Caki2 (cell line): ENCODE results near the gene NXF2. TPM values are rescaled to one million over a fixed set of nuclear protein-coding genes. Genes with fewer than 3 reads are reported as not detected.
"Not testable (repeated sequence)": the region's sequence is repeated elsewhere in the genome, so short reads cannot be mapped to it uniquely, and the experiment has no call there.

Experiments used
- DNase-seq: peaks from one replicate; pipeline ENCODE4 v3.0.0-alpha.2; 2015; ENCODE audit warnings: low read depth
- in situ Hi-C: cut with HindIII; loops from 2 replicates; pipeline ENCODE4 v1.10.0; 2016; ENCODE audit warnings: low sequenced_read_pairs, low pct_unique_long_range_greater_than_20kb, mixed read lengths
- total RNA-seq: library from RNA; depleted of rRNA; stranded (reverse); fragments of >200 nt; shearing (Covaris generic); gene quantifications from 2 replicates; pipeline ENCODE4 v1.2.3, GENCODE V29; 2014; ENCODE audit warnings: low replicate concordance; rRNA removed

NXF2 gene, protein sequence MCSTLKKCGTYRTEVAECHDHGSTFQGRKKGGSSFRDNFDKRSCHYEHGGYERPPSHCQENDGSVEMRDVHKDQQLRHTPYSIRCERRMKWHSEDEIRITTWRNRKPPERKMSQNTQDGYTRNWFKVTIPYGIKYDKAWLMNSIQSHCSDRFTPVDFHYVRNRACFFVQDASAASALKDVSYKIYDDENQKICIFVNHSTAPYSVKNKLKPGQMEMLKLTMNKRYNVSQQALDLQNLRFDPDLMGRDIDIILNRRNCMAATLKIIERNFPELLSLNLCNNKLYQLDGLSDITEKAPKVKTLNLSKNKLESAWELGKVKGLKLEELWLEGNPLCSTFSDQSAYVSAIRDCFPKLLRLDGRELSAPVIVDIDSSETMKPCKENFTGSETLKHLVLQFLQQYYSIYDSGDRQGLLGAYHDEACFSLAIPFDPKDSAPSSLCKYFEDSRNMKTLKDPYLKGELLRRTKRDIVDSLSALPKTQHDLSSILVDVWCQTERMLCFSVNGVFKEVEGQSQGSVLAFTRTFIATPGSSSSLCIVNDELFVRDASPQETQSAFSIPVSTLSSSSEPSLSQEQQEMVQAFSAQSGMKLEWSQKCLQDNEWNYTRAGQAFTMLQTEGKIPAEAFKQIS
- total RNA-seq: not detected in 2 replicates

DNA sequence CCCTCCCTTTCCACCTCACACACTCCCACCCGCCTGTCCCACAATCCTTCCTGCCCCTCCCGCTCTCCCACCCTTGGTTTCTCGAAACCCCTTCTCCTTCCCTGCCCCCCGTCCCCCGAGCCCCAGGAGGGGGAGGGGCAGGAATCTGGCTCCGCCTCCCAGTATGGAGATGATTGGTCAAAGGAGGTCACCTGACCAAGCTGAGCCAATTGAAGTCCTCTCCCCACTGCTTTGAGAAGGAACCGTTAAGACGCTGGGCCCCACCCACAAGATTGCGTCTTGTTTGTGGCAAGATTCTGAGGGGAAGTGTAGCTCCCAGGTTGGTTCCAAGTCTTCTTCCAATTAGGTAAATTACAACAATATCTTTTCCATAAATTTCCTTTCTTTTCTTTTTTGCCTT, at the start of gene NXF2:
NXF2 (plus strand) TSS at position 275 of the 400 bp plus-strand sequence. CDS start 59,912 bp downstream, outside the sequence.
- not testable (repeated sequence) for DNase-seq

DNA sequence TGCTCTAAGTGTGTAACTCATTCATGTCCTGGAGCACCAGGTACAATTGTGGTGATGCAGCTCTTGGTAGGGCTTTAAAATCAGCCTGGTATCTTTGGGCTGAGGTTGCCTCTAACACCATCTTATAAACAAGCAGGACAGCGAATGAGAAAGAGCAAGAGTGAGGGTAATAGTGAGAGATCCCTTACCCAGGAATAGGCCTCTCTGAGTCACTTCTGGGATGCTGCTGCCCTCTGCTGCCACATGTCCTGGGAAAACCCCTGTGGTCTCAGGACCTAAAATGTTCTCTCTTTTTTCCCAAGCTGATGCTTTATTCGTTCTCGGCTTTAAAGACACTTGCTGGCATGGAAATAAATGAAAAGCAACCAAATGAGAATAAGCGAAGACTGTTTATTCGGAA, 39.0 kb upstream of the NXF2 start:
- DNase-seq, in situ Hi-C loops: not testable (repeated sequence)

More for the DNA sequence above, at the start of gene NXF2:
- in situ Hi-C loops: not testable (repeated sequence)

DNA sequence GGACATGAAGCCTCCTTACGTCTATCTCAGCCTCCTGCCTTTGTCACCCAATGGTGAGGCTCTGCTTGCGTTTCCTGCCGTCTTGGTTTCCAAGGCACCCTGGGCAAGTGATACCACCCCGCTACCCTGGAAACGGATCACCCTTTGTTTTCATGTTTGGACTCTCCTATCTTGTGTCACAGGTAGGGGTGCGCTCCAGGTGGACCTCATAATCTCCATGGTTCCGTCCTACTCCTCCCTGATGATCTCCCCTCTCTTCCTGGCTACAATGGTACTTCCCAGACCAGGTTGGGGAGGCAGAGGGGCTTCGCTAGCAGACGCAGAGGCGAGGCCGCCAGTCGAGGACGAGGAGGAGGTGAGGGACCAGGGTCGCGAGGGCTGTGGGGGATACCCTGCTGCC, 32.0 kb upstream of the NXF2 start, which contains the start of gene TCP11X1:
TCP11X1 (plus strand) TSS at position 316 of the 400 bp plus-strand sequence.
- in situ Hi-C loops, DNase-seq: not testable (repeated sequence)

DNA sequence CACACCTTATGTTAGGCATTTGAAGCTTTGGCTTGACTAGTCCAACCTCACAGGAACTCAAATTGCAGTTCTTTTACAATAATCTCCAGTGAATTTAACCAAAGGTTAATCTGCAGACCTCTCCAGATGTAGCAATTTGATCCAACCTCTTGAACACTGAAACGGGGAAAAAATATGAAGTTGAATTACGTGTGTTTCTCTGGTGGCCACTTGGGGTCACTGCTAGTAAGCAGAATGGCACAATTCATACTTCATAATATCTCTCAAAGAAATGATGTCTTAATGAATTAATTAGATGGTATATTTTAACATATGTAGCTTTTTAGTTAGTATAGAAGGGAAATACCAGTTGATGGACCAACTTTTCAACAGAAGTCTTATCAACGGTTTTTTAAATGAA, 30.5 kb upstream of the NXF2 start:
- DNase-seq, in situ Hi-C loops: not testable (repeated sequence)

DNA sequence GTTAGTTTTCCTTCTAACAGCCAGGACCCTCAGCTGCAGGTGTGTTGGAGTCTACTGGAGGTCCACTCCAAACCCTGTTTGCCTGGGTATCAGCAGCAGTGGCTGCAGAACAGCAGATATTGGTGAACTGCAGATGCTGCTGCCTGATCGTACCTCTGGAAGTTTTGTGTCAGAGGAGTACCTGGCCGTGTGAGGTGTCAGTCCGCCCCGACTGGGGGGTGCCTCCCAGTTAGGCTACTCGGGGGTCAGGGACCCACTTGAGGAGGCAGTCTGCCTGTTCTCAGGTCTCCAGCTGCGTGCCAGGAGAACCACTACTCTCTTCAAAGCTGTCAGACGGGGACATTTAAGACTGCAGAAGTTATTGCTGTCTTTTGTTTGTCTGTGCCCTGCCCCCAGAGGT, 11.3 kb upstream of the NXF2 start:
- in situ Hi-C loops, DNase-seq: not testable (repeated sequence)

DNA sequence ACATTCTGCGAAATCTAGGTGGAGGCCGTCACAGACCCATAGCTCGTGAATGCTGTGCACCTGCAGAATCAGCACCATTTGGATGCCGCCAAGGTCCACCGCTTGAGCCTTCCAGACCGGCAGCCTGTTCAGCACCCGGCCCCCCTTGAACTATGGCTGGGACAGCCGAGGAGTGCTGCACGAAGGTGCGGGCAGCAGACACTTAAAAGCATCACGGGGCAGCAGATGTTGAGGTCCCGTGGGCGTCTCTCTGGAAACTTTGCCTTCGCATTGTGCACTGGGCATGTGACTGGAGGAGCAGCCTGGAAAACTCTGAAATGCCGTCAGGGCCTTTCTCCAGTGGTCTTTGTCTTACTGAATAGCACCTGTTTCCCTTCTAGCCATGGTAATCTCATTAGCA, 6.7 kb upstream of the NXF2 start:
- in situ Hi-C loops, DNase-seq: not testable (repeated sequence)

DNA sequence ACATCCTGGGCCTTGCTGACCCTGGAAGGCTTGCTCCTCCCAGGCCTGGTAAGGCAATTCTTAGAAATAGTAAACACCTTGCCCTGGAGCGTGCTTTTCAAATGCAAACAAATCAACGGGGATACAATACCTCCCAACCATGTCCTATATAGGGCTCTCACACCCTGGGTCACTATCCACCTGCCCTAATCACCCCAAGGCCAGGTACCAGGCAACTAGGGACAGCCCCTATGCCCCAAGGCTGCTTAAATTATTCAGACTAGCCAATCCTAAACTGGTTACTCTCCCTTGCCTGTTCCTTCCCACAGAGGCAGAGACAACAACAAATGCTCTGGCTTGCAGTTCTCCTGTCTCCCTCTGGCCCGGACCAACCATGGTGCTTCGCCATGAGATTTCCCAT, 25.3 kb downstream of the NXF2 start:
- DNase-seq, in situ Hi-C loops: not testable (repeated sequence)

DNA sequence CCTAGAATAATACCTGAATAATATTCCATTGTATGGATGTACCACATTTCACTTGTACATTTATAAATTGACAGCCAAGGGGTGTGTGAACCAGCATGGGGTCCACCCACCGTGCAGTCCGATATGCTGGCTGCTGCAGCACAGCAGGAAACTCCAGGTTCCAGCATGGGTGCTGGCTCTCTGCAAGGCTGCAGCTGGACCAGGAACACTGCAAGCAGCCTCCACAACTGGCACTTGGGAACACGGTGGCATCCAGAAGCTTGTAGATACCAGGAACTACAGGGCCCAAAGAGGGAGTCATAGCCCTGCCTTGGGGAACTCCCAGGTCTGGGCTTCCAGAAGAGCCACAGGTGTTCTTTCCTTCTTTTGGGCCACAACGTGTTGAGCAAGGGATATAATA, 91.2 kb downstream of the NXF2 start:
- DNase-seq: no peak
- in situ Hi-C loops: no loop called here

DNA sequence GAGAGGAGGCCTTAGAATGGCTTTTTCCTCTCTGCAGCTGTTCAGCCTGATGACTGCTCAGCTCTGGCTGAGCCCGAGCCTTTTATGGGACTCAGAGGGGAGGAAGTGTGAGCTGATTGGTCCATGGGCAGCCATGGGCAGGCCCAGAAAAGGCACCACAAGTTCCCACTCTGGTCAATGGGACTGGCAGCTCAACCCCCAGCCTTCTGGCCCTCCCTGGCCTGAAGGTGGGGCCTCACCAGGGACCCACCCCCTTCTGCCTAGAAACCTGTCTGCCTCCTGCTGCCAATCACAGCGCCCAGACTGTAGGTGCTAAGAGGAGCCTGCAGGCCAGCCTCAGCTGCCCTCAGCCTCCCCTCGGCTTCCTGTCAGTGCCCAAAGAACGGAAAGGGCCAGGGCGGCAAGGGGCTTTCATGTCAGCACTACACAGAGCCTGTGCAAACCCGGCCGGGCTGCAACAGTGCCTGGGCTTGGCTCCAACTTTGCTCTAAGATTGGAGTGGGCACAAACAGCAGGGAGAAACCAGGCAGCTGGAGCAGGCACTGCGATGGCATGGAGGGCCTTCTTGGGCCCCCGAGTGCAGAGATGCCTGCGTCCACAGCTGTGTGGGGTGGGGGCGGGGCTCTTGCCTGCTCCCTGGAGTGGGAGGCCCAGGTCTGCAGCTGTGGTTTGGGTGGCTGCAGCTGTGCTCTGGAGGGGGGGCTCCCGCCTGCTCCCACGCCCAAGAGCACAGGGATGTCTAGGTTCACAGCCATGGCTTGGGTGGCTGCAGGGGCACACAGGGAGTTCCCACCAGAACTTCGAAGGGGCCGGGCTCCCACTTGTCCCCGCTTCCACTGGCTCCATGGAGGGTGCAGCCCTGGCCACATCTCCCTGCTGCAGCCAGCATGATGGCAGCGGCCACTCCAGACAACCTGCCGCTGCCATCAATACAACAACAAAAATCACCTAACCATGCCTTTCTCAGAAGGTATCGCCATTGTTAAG, 92.6 kb downstream of the NXF2 start:
- DNase-seq: peak; percentile 10
- in situ Hi-C loops: no loop called here

DNA sequence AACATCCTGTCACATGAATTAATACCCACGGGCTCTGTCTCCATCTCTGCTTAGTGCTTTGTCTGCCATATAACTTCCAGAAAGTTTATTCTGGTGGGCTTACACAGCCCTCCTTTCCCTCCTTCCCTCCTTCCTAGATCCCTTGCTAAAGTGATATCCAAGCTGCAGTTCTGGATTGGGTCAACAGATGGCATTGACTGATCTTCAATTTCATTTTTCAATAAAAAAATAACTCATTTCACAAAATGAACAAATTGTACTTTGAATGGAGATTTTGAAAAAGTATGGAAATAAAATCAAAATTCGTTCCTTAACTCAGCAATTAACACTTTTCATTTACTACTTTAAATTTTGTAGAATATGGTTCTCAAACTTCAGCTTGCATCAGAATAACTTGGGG, 94.9 kb downstream of the NXF2 start:
- in situ Hi-C loops: no loop called here
- DNase-seq: no peak

DNA sequence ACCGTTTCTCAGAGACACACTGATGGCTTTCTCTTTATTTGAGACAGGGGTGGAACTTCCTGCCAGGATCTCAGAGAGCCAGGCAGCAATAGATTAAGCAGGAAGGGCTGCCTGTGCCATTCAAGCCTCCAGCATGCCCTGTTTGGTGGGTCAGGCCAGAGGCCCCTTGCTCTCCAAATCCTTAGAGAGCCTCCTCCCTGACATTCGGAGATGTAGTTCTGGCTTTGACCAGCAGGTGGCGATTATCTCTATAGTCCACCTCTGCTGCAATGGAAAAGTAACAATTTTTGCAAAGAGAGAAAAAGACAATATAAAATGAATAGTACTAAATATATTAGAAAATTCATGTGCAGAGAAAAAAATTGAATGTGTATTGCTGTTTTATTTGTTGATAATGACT, 98.9 kb downstream of the NXF2 start:
- in situ Hi-C loops: no loop called here
- peak; percentile 8 for DNase-seq

Other genes with a start within 250 kb of the NXF2 start
- not detected in 2 replicates for gene TCEAL2, start 121.5 kb upstream of the NXF2 start, total RNA-seq
- gene TCEAL6, start 104.7 kb upstream of the NXF2 start, total RNA-seq: not detected in 2 replicates
- 0.64 and 0.78 TPM in 2 replicates for gene BEX5, start 91.2 kb upstream of the NXF2 start, total RNA-seq
- gene TCP11X1, start 31.9 kb upstream of the NXF2 start, total RNA-seq: not detected in 2 replicates
- not detected in 2 replicates for gene NXF2B, start 192.8 kb downstream of the NXF2 start, total RNA-seq
- gene TCP11X2, start 224.6 kb downstream of the NXF2 start, total RNA-seq: not detected in 2 replicates